Measurements from ENCODE around the gene TMEM31.

DNA sequence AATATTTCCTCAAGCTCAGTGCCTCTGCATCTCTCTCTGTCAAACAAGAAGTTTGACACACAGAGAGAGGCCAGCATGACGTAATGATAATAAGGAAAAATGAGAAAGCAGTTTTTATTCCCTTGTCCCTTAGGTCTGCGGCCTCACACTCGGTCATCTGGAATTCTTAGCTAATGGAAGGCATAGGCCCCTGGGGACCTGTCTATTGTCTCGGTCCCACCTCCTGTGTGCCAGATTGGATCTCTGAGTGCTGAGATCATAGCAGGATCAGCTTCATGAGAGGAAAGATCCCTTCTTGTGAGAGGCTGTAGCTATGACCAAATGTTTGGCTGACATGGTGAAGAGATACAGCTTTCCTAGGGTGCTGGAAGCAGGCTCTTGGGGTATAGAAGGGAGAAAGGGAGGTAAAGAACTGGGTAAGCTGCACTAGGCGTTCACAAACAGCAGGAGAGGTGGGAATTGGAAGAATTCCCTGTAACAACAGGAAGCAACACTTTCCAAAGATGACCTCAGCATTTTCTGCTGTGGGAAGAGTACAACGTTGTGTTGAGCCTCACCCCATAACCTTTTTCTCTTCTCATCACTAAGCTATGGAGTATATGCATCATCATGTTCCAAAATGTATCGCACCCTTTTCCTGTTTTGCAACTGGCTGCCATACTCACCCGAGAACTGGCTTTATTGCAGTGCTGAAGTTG lies 20.2 kb downstream of the TMEM31 start:
- TF ChIP-seq, protein P1, sequence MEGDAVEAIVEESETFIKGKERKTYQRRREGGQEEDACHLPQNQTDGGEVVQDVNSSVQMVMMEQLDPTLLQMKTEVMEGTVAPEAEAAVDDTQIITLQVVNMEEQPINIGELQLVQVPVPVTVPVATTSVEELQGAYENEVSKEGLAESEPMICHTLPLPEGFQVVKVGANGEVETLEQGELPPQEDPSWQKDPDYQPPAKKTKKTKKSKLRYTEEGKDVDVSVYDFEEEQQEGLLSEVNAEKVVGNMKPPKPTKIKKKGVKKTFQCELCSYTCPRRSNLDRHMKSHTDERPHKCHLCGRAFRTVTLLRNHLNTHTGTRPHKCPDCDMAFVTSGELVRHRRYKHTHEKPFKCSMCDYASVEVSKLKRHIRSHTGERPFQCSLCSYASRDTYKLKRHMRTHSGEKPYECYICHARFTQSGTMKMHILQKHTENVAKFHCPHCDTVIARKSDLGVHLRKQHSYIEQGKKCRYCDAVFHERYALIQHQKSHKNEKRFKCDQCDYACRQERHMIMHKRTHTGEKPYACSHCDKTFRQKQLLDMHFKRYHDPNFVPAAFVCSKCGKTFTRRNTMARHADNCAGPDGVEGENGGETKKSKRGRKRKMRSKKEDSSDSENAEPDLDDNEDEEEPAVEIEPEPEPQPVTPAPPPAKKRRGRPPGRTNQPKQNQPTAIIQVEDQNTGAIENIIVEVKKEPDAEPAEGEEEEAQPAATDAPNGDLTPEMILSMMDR (IDR thresholded peaks at IDR 0.05): no peak
- TF ChIP-seq EZH2 (IDR thresholded peaks at IDR 0.05; ENCODE audit: borderline replicate concordance, insufficient read depth, low read depth, low read length, poor library complexity, severe bottlenecking): no peak

Measured in B cell (primary cell).